ENCODE data around the gene SPRR2B. TPM values are rescaled to one million over a fixed set of nuclear protein-coding genes. Genes with fewer than 3 reads are reported as not detected.
"Not testable (repeated sequence)": the region's sequence is repeated elsewhere in the genome, so short reads cannot be mapped to it uniquely, and the experiment has no call there.

The SPRR2B gene
- total RNA-seq, 1 experiment from 2014 or later = not detected

DNA sequence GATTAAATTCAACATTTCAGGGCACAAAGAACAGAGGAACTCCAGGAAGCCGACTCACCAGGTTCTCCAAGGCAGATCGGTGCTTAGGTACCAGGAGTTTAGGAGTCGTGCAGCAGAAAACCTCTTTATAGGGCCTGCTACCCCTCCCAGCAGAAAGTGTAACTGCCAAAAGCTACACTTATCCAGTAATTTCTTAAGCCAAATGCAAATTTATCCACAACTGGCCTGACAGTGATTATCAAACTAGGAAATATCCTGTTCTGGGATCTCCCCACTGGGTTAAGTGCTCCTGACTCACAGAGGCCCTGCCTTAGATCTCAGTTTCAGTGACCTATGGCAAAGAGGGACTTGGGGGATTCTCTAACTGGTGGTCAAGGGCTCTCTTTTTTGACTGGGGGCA, 42.0 kb upstream of the SPRR2B start, which contains the start of gene SPRR2F:
Gene SPRR2F (minus strand): TSS at position 101 of the 400 bp plus-strand sequence. CDS start 783 bp downstream, outside the sequence.
- BruUV-seq (replicated peaks) = no TSS peak
- no peak within 1 kb of the TSS for H3K27ac Mint-ChIP-seq (ENCODE audit: unreplicated experiment)
- CTCF ChIA-PET = no interaction called here

DNA sequence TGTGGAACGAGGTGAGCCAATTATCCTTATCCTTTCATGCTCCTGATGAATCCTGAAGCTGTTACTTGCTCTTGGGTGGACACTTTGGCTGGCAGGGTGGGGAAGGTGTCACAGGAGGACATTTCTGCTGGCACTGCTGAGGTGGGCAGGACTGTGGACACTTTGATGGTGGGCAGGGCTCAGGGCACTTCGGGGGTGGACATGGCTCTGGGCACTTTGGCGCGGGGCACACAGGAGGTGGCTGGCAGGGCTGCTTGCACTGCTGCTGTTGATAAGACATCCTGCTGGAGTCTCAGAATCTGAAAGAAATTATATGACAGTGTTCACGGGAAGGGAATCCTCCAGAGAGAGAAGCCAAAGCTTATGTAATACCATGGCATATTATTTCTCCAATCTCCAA, 41.0 kb upstream of the SPRR2B start:
- intact Hi-C loops (cut with micrococcal nuclease; ENCODE audit: unreplicated experiment); BruUV-seq (replicated peaks); POLR2A ChIA-PET; H3K36me3 Mint-ChIP-seq (ENCODE audit: insufficient read depth, unreplicated experiment); H3K36me3 ChIP-seq (ENCODE audit: control insufficient read depth, insufficient read depth, low read length); H3K4me1 ChIP-seq; H3K9me3 ChIP-seq; H3K4me1 Mint-ChIP-seq (ENCODE audit: low read depth, unreplicated experiment); H3K27ac Mint-ChIP-seq (ENCODE audit: unreplicated experiment); H3K9me3 Mint-ChIP-seq (ENCODE audit: unreplicated experiment); H3K27me3 Mint-ChIP-seq (ENCODE audit: insufficient read depth, unreplicated experiment); DNase-seq; H3K27me3 ChIP-seq (replicated peaks; ENCODE audit: control insufficient read depth, insufficient read depth, low read length); H3K4me3 ChIP-seq (ENCODE audit: low read depth, low read length); H3K4me3 Mint-ChIP-seq (ENCODE audit: unreplicated experiment): not testable (repeated sequence)
- CTCF ChIA-PET = interaction anchor here (0.5 kb wide), 1 partner anchor 345 kb away, joined by 3 read pairs; no protein-coding TSS in a partner anchor

More for the DNA sequence above, 42.0 kb upstream of the SPRR2B start, which contains the start of gene SPRR2F:
- no peak for DNase-seq
- Histone ChIP-seq H3K4me1 (no peaks in the 10 kb centered on the region), H3K27me3 (replicated peaks; ENCODE audit: control insufficient read depth, insufficient read depth, low read length) (no peaks in the 10 kb centered on the region), H3K36me3 (ENCODE audit: control insufficient read depth, insufficient read depth, low read length) (no peaks in the 10 kb centered on the region), H3K9me3 (no peaks in the 10 kb centered on the region), H3K4me3 (ENCODE audit: low read depth, low read length) (no peak within 1 kb of the TSS)
- no peaks in the 10 kb centered on the region for H3K9me3 Mint-ChIP-seq (ENCODE audit: unreplicated experiment)
- H3K27me3 Mint-ChIP-seq (ENCODE audit: insufficient read depth, unreplicated experiment) = peaks cover 8% of the 10 kb centered on the region
- TF ChIP-seq, protein P1, sequence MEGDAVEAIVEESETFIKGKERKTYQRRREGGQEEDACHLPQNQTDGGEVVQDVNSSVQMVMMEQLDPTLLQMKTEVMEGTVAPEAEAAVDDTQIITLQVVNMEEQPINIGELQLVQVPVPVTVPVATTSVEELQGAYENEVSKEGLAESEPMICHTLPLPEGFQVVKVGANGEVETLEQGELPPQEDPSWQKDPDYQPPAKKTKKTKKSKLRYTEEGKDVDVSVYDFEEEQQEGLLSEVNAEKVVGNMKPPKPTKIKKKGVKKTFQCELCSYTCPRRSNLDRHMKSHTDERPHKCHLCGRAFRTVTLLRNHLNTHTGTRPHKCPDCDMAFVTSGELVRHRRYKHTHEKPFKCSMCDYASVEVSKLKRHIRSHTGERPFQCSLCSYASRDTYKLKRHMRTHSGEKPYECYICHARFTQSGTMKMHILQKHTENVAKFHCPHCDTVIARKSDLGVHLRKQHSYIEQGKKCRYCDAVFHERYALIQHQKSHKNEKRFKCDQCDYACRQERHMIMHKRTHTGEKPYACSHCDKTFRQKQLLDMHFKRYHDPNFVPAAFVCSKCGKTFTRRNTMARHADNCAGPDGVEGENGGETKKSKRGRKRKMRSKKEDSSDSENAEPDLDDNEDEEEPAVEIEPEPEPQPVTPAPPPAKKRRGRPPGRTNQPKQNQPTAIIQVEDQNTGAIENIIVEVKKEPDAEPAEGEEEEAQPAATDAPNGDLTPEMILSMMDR (IDR thresholded peaks at IDR 0.05; ENCODE audit: insufficient read depth in 1 of 2, low read depth in 1 of 2, low read length in 1 of 2, severe bottlenecking in 1 of 2, unreplicated experiment in 1 of 2) = no peak
- H3K4me3 Mint-ChIP-seq (ENCODE audit: unreplicated experiment) = no peak within 1 kb of the TSS
- no peaks in the 10 kb centered on the region for H3K36me3 Mint-ChIP-seq (ENCODE audit: insufficient read depth, unreplicated experiment)
- intact Hi-C loops (cut with micrococcal nuclease; ENCODE audit: unreplicated experiment) = no loop called here
- POLR2A ChIA-PET = no interaction called here
- no peaks in the 10 kb centered on the region for H3K4me1 Mint-ChIP-seq (ENCODE audit: low read depth, unreplicated experiment)

DNA sequence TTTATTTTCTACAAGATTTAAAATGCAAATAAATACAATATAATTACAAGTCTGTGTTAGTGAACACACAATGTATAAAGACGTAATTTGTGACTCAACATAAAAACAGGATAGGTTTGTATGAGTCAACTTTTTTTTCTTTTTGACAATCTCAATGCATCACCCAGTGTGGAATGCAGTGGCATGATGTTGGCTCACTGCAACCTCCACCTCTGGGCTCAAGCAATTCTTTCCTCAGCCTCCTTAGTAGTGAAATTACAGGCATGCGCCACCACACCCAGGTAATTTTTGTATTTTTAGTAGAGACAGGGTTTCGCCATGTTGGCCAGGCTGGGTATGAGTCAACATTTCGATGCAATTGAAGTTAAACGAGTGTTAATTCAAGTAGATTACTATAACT, 28.8 kb upstream of the SPRR2B start:
- no peak overlapping the region for H3K4me3 ChIP-seq (ENCODE audit: low read depth, low read length)
- ChIA-PET POLR2A (no interaction called here), CTCF (no interaction called here)
- TF ChIP-seq, protein P1 (IDR thresholded peaks at IDR 0.05; ENCODE audit: insufficient read depth in 1 of 2, low read depth in 1 of 2, low read length in 1 of 2, severe bottlenecking in 1 of 2, unreplicated experiment in 1 of 2) = no peak
- H3K27me3 ChIP-seq (replicated peaks; ENCODE audit: control insufficient read depth, insufficient read depth, low read length) = no peaks in the 10 kb centered on the region
- H3K9me3 ChIP-seq = no peaks in the 10 kb centered on the region
- no peaks in the 10 kb centered on the region for H3K9me3 Mint-ChIP-seq (ENCODE audit: unreplicated experiment)
- no peaks in the 10 kb centered on the region for H3K36me3 ChIP-seq (ENCODE audit: control insufficient read depth, insufficient read depth, low read length)
- no peak for DNase-seq
- H3K27ac Mint-ChIP-seq (ENCODE audit: unreplicated experiment) = no peak overlapping the region
- no peak overlapping the region for H3K4me3 Mint-ChIP-seq (ENCODE audit: unreplicated experiment)
- H3K4me1 Mint-ChIP-seq (ENCODE audit: low read depth, unreplicated experiment) = no peaks in the 10 kb centered on the region
- intact Hi-C loops (cut with micrococcal nuclease; ENCODE audit: unreplicated experiment) = no loop called here
- no peaks in the 10 kb centered on the region for H3K36me3 Mint-ChIP-seq (ENCODE audit: insufficient read depth, unreplicated experiment)
- no peaks in the 10 kb centered on the region for H3K4me1 ChIP-seq
- BruUV-seq (replicated peaks) = no TSS peak
- peaks cover 22% of the 10 kb centered on the region for H3K27me3 Mint-ChIP-seq (ENCODE audit: insufficient read depth, unreplicated experiment)
